ENCODE results near the gene COX20. TPM values are rescaled to one million over a fixed set of nuclear protein-coding genes. Genes with fewer than 3 reads are reported as not detected.

The COX20 gene
- total RNA-seq, 2 donors from 2014 or later, result 24.4 to 24.8 TPM

DNA sequence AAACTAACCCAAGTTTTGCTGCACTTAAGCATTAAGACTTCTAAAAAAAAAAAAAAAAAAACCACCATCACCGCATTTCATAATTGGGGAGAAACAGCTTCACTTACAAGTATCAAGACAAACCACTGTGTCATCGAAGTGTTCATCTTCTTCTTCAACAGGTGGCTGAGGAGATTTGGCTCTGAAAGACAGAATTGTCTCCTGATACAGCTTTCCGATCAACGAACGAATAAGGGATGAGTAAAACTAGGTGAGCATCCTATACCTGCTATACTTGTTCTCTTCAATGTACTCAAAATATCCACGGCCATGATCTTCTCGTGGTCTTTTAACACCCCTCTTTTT is 26.9 kb downstream of the COX20 start:
- Mint-ChIP-seq H3K27me3 (no peaks in the 10 kb centered on the region), H3K4me3 (peak overlapping the region; percentile 98), H3K27ac (peak overlapping the region; percentile 99), H3K36me3 (ENCODE audit: low read depth) (peaks cover 12% of the 10 kb centered on the region), H3K4me1 (peaks cover 54% of the 10 kb centered on the region)
- ATAC-seq (no peak), DNase-seq (no peak)
- H3K9me3 ChIP-seq (ENCODE audit: control insufficient read depth, low read length, poor library complexity, severe bottlenecking), result no peaks in the 10 kb centered on the region

DNA sequence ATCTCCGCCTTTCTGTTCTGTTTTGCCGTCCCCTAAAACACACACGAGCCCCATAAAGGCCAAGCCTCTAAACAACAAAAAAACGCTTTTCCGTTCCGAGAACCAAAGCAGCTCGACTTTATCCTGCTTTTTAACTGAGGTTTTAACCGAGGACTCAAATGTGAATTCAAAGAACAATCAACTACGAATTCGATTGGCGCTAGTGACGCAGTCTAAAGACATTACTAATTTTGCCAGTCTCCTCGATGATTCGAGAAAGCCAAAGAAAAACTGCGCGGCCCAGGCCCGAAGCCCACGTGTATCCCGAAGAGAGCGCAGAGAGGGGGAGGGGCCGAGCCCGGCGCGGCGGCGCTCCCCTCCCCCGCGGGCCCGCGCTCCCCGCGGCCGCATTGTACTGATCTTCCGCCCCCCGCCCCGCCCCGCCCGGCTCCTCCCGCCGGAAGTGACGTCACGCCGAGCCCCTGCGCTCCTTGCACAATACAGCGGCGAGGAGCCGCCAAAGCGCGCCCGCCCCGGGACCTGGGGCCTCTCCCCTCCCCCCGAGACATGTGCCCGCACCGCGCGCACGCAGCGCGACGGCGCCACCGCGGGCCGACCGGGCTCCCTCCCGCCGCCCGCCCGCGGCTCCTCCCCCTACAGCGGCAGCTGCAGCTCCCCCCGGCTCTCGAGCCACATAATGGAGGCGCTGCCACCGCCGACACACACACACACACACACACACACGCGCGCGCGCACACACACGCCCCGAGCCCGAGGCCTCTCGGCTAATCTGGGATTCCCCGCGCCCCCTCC is 27.4 kb downstream of the COX20 start:
- no peaks in the 10 kb centered on the region for H3K27me3 Mint-ChIP-seq
- no peaks in the 10 kb centered on the region for H3K9me3 ChIP-seq (ENCODE audit: control insufficient read depth, low read length, poor library complexity, severe bottlenecking)
- H3K4me1 Mint-ChIP-seq, result peaks cover 52% of the 10 kb centered on the region
- peaks cover 12% of the 10 kb centered on the region for H3K36me3 Mint-ChIP-seq (ENCODE audit: low read depth)
- DNase-seq (peak; percentile 93 to 98 (median 98)), ATAC-seq (peak; percentile 69)
- peak overlapping the region; percentile 98 for H3K4me3 Mint-ChIP-seq
- peak overlapping the region; percentile 99 for H3K27ac Mint-ChIP-seq

DNA sequence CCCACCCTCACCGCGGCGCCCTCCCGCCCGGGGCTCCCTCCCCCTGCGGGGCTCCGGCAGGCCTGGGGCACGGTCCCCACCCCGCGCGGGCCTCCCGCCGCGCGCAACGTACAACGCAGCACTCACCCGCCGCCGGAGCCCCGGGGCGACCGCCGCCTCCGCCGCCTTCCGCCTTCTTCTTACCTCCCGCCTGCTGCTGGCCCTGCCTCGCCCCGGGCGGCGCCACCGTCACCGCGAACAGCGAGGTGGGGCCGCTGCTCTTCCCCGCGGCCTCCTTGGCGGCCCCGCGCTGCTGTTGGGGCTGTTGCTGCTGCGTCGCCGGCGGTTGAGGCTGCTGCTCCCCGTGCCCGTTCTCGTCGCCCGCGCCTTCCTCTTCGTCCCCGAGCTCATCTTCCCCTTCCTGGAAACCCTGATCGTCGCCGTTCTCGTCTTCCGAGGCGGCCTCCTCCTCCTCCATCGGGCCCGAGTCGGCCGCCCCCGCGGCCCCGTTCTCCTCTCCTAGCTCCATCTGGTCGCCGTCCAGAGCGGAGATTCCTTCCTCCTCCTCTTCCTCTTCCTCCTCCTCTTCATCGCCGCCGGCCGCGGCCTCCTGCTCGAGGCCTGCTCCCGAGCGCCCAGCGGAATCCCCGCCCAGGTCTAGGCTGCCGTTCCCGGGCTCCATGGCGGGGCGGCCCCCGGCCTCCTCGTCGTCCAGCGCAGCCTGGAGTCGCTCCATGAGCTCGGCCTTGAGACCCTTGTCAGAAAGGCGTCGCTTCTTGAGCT is 28.2 kb downstream of the COX20 start:
- ATAC-seq (no peak), DNase-seq (no peak)
- H3K27ac Mint-ChIP-seq, result peak overlapping the region; percentile 99
- no peaks in the 10 kb centered on the region for H3K27me3 Mint-ChIP-seq
- H3K4me3 Mint-ChIP-seq, result peak overlapping the region; percentile 98
- peaks cover 12% of the 10 kb centered on the region for H3K36me3 Mint-ChIP-seq (ENCODE audit: low read depth)
- peaks cover 49% of the 10 kb centered on the region for H3K4me1 Mint-ChIP-seq
- H3K9me3 ChIP-seq (ENCODE audit: control insufficient read depth, low read length, poor library complexity, severe bottlenecking), result no peaks in the 10 kb centered on the region

DNA sequence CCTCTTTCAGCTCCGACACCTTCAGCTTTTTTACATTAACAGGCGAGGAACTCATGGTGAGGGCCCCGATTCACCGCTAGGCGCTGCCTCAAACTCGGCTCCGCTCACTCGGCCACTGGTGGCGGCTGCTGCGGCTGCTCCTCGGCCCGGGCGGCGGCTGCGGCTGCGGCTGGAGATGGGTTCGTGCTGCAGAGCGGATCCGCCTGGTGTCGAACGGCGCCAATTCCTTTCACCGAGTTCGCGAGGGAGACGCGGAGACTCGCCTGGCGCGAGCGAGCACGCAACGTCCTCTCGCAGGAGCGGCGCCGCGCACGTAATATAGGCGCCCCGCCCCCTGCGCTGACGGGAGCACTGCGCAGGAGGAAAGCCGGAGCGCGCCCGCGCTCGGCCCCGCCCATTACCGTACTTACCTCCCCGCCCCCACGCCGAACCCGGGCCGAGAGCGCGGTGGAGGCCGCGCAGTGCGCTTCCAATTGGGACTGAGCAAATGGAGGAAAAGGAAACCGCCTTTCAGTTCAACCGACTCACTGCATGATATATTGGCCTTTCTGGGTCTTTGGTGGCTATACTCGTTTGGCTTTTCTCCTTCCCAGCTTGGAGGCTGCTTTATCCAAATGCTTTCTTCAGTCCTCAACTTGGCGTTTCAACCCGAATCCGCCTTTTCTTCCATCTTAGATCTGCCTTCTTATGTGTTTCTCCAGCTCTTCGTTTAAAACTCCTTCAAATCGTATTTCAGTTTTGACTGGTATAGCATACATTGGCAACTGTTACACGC is 29.0 kb downstream of the COX20 start, which contains the start of gene HNRNPU:
HNRNPU (minus strand) TSS at position 291 of the 775 bp plus-strand sequence; CDS start at position 55, 236 bp downstream.
- peak; percentile 95 to 97 (median 95) for DNase-seq
- ATAC-seq, result peak; percentile 62
- Mint-ChIP-seq H3K4me1 (peaks cover 45% of the 10 kb centered on the region), H3K27ac (peak within 1 kb of the TSS; percentile 99), H3K27me3 (no peaks in the 10 kb centered on the region), H3K36me3 (ENCODE audit: low read depth) (peaks cover 9% of the 10 kb centered on the region), H3K4me3 (peak within 1 kb of the TSS; percentile 98)
- no peaks in the 10 kb centered on the region for H3K9me3 ChIP-seq (ENCODE audit: control insufficient read depth, low read length, poor library complexity, severe bottlenecking)

- no peak for ATAC-seq
- peak in 1 of 3 donors; percentile 21 for DNase-seq
- peaks cover 7% of the 10 kb centered on the region for H3K36me3 Mint-ChIP-seq (ENCODE audit: low read depth)
- H3K27me3 Mint-ChIP-seq, result no peaks in the 10 kb centered on the region
- peaks cover 42% of the 10 kb centered on the region for H3K4me1 Mint-ChIP-seq
- peak overlapping the region; percentile 98 for H3K4me3 Mint-ChIP-seq
- H3K27ac Mint-ChIP-seq, result peak overlapping the region; percentile 99
- no peaks in the 10 kb centered on the region for H3K9me3 ChIP-seq (ENCODE audit: control insufficient read depth, low read length, poor library complexity, severe bottlenecking)
Measured at GRCh38 chr1:244865028-244865371, 29.5 kb downstream of the COX20 start.

DNA sequence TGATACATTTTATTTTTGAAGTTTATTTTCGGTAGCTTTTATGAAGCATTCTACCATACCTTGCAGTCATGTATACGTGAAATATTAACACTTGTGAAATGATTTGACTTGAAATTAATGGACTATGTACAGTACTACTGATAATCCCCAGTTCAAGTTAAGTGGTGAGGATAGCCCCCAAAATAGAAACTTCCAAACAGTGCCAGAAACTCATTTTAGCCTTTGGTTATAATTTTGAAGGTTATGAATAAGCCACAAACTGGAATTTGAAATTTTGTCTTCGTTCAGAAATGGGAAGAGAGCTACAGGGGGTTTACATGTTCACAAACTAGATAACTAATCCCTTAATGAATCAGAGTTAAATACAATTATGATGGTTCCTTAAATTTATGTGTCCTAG is 30.4 kb downstream of the COX20 start:
- ATAC-seq, result no peak

DNA sequence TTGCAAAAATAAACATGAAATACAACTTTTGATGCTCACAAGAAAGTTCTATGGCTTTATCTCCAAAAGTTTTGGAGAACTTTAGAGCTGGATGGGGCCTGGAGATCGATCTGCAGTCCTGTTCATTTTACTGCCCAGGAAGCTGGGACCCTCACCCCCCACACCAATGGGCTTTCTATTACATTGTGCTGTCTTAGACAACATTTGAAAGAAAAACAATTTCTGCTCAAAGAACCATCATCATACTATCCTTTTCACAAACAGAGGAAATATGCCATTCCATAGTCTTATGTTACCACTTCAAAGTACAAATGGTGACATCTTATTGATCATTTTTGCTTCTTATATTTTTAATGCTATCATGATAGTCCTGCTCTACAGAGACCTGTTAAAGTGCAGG is 30.9 kb downstream of the COX20 start:
- H3K4me3 Mint-ChIP-seq, result no peak overlapping the region
- no peak for ATAC-seq
- H3K36me3 Mint-ChIP-seq (ENCODE audit: low read depth), result peaks cover 7% of the 10 kb centered on the region
- no peak for DNase-seq
- H3K27me3 Mint-ChIP-seq, result no peaks in the 10 kb centered on the region
- H3K27ac Mint-ChIP-seq, result peak overlapping the region; percentile 66
- peaks cover 32% of the 10 kb centered on the region for H3K4me1 Mint-ChIP-seq
- H3K9me3 ChIP-seq (ENCODE audit: control insufficient read depth, low read length, poor library complexity, severe bottlenecking), result no peaks in the 10 kb centered on the region

More for the DNA sequence above, 30.4 kb downstream of the COX20 start:
- DNase-seq, result no peak
- H3K36me3 Mint-ChIP-seq (ENCODE audit: low read depth), result peaks cover 7% of the 10 kb centered on the region
- H3K9me3 ChIP-seq (ENCODE audit: control insufficient read depth, low read length, poor library complexity, severe bottlenecking), result no peaks in the 10 kb centered on the region
- peak overlapping the region; percentile 99 for H3K27ac Mint-ChIP-seq
- H3K4me3 Mint-ChIP-seq, result no peak overlapping the region
- H3K27me3 Mint-ChIP-seq, result no peaks in the 10 kb centered on the region
- peaks cover 37% of the 10 kb centered on the region for H3K4me1 Mint-ChIP-seq

DNA sequence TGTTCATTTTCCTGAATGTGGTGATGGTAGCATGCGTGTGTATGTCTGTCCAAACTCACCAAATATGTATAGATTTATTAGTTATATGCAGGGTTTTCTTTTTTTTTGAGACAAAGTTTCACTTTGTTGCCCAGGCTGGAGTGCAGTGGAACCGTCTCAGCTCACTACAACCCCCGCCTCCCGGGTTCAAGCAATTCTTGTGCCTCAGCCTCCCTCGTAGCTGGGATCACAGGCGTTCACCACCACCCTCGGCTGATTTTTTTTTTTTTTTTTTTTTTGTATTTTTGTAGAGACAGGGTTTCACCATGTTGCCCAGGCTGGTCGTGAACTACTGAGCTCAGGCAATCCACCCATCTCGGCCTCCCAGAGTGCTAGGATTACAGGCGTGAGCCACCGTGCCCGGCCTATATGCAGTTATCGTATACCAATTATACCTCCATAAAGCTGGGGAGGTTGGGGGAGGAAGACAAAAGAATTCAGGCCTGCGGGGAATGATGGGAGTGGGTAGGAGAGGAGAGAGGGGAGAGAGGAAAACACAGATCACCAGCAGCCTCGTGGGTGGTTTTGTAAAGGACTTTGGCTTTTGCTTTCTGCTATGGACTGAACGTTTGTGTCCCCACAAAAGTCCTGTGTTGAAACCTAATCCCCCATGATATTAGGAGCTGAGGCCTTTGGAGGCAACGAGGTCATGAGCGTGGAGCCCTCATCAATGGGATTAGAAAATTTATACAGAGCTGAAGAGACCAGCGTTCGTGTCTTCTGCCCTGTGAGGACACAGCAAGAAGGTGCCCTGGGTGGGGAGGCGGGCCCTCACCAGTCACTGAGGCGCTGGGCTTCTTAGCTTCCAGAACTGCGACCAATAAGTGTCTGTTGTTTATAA is 33.3 kb downstream of the COX20 start:
- Mint-ChIP-seq H3K4me3 (no peak overlapping the region), H3K36me3 (ENCODE audit: low read depth) (peaks cover 3% of the 10 kb centered on the region), H3K4me1 (peaks cover 19% of the 10 kb centered on the region), H3K27ac (no peak overlapping the region), H3K27me3 (no peaks in the 10 kb centered on the region)
- no peak for DNase-seq
- ATAC-seq, result no peak
- no peaks in the 10 kb centered on the region for H3K9me3 ChIP-seq (ENCODE audit: control insufficient read depth, low read length, poor library complexity, severe bottlenecking)

DNA sequence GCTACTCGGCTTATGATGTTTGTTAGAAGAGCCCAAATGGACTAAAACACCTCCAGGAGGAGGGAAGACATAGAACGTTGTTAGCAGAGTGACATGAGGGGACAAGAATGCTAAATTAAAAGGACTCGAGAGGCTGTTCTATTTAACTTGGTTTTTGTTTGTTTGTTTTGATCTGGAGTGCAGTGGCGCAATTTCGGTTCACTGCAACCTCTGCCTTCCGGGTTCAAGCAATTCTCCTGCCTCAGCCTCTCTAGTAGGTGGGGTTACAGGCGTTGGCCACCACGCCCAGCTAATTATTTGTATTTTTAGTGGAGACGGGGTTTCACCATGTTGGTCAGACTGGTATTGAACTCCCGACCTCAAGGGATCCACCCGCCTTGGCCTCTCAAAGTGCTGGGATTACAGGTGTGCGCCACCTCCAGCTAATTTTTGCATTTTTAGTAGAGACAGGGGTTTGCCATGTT is 33.9 kb downstream of the COX20 start:
- H3K9me3 ChIP-seq (ENCODE audit: control insufficient read depth, low read length, poor library complexity, severe bottlenecking), result no peaks in the 10 kb centered on the region
- Mint-ChIP-seq H3K4me3 (no peak overlapping the region), H3K27ac (no peak overlapping the region), H3K27me3 (no peaks in the 10 kb centered on the region), H3K36me3 (ENCODE audit: low read depth) (no peaks in the 10 kb centered on the region), H3K4me1 (peaks cover 13% of the 10 kb centered on the region)
- ATAC-seq (no peak), DNase-seq (no peak)

GRCh38 chr1:244869950-244870349 is 34.5 kb downstream of the COX20 start:
- Mint-ChIP-seq H3K4me3 (no peak overlapping the region), H3K27me3 (no peaks in the 10 kb centered on the region), H3K4me1 (peaks cover 8% of the 10 kb centered on the region), H3K27ac (no peak overlapping the region), H3K36me3 (ENCODE audit: low read depth) (no peaks in the 10 kb centered on the region)
- H3K9me3 ChIP-seq (ENCODE audit: control insufficient read depth, low read length, poor library complexity, severe bottlenecking), result no peaks in the 10 kb centered on the region
- no peak for ATAC-seq
- no peak for DNase-seq

GRCh38 chr1:244874974-244875579 is 39.6 kb downstream of the COX20 start:
- no peaks in the 10 kb centered on the region for H3K36me3 Mint-ChIP-seq (ENCODE audit: low read depth)
- DNase-seq, result no peak
- no peaks in the 10 kb centered on the region for H3K9me3 ChIP-seq (ENCODE audit: control insufficient read depth, low read length, poor library complexity, severe bottlenecking)
- H3K4me1 Mint-ChIP-seq, result no peaks in the 10 kb centered on the region
- H3K4me3 Mint-ChIP-seq, result no peak overlapping the region
- H3K27me3 Mint-ChIP-seq, result peaks cover 6% of the 10 kb centered on the region
- ATAC-seq, result no peak
- no peak overlapping the region for H3K27ac Mint-ChIP-seq
